Caco-2 (cell line): ENCODE data around the gene RPL15. TPM values are rescaled to one million over a fixed set of nuclear protein-coding genes. Genes with fewer than 3 reads are reported as not detected.
A peak's percentile ranks its signal among the peaks of the same experiment; 100 is the strongest.

Experiments
- BruUV-seq: library from RNA; stranded (reverse); fragments of 400-500 nt; replicated peaks from 2 replicates; lab custom pipeline; 2021; lab: Mats Ljungman, UMichigan
- CTCF ChIA-PET: fragments of 300-600 bp; sonication (Branson Sonifier 250); formaldehyde crosslinking; loops from one replicate; lab custom pipeline; 2022; ENCODE audit warnings: antibody characterized with exemption; lab: Charles Lee
- POLR2A ChIA-PET: fragments of 300-600 bp; sonication (Branson Sonifier 250); formaldehyde crosslinking; loops from one replicate; lab custom pipeline; 2022; ENCODE audit warnings: antibody characterized with exemption; lab: Charles Lee
- DNase-seq, 2 experiments: peaks; one replicate each; pipeline versions ENCODE4 v3.0.0 to v3.0.0-alpha.2; 2020 to 2022
- H3K27me3 ChIP-seq: replicated peaks from 2 replicates; pipeline ENCODE4 v1.6.0; 2011; ENCODE audit warnings: low read length; ENCODE audit not compliant: control insufficient read depth, insufficient read depth
- H3K36me3 ChIP-seq: 2 replicates; pipeline ENCODE4 v1.5.1; 2011; ENCODE audit warnings: low read length; ENCODE audit not compliant: control insufficient read depth, insufficient read depth
- H3K4me1 ChIP-seq: fragments of 250-450 bp; sonication (Bioruptor Pico); 2 replicates; pipeline ENCODE4 v1.5.1; 2020; ENCODE audit warnings: mild to moderate bottlenecking
- H3K4me3 ChIP-seq: 2 replicates; pipeline ENCODE4 v1.5.1; 2011; ENCODE audit warnings: low read depth, mild to moderate bottlenecking, control low read depth, low read length
- H3K9me3 ChIP-seq: fragments of 250-450 bp; sonication (Bioruptor Pico); 2 replicates; pipeline ENCODE4 v1.5.1; 2020; ENCODE audit warnings: mild to moderate bottlenecking, moderate library complexity
- H3K27ac Mint-ChIP-seq: one replicate; pipeline ENCODE4 v1.8.0; 2022; ENCODE audit warnings: mixed read lengths; ENCODE audit not compliant: unreplicated experiment
- H3K27me3 Mint-ChIP-seq: one replicate; pipeline ENCODE4 v1.8.0; 2022; ENCODE audit warnings: mixed read lengths; ENCODE audit not compliant: insufficient read depth, unreplicated experiment
- H3K36me3 Mint-ChIP-seq: one replicate; pipeline ENCODE4 v1.8.0; 2022; ENCODE audit warnings: mild to moderate bottlenecking, mixed read lengths; ENCODE audit not compliant: insufficient read depth, unreplicated experiment
- H3K4me1 Mint-ChIP-seq: one replicate; pipeline ENCODE4 v1.8.0; 2022; ENCODE audit warnings: low read depth, mixed read lengths; ENCODE audit not compliant: unreplicated experiment
- H3K4me3 Mint-ChIP-seq: one replicate; pipeline ENCODE4 v1.8.0; 2022; ENCODE audit warnings: mild to moderate bottlenecking, moderate library complexity, mixed read lengths; ENCODE audit not compliant: unreplicated experiment
- H3K9me3 Mint-ChIP-seq: one replicate; pipeline ENCODE4 v1.8.0; 2022; ENCODE audit warnings: mixed read lengths; ENCODE audit not compliant: unreplicated experiment
- CTCF ChIP-seq, 2 experiments: fragments of 200-600 bp in 1 of 2; IDR thresholded peaks; 1 replicate in 1 of 2; 2 replicates in 1 of 2; pipeline versions ENCODE4 v1.5.1 to v1.8.0; 2011 to 2022; ENCODE audit warnings: antibody characterized with exemption in 1 of 2, control low read depth in 1 of 2, inconsistent platforms in 1 of 2, low read depth in 1 of 2, low read length in 1 of 2, mild to moderate bottlenecking in 1 of 2, moderate library complexity in 1 of 2; ENCODE audit not compliant: insufficient read depth in 1 of 2, severe bottlenecking in 1 of 2, unreplicated experiment in 1 of 2
- intact Hi-C: fragments of 100-400 bp; cut with micrococcal nuclease; formaldehyde crosslinking; loops from one replicate; pipeline ENCODE4 v1.10.0; 2022; ENCODE audit not compliant: unreplicated experiment
- total RNA-seq: library from RNA; stranded (reverse); gene quantifications from 2 replicates; pipeline ENCODE4 v1.2.3, GENCODE V29; 2022

The RPL15 gene
- total RNA-seq, 1 experiment from 2014 or later, result 1,698 TPM

- peaks cover 12% of the 10 kb centered on the region for H3K4me1 Mint-ChIP-seq
- H3K27ac Mint-ChIP-seq, result no peak overlapping the region
- Histone ChIP-seq H3K36me3 (no peaks in the 10 kb centered on the region), H3K4me1 (peaks cover 14% of the 10 kb centered on the region), H3K27me3 (no peaks in the 10 kb centered on the region), H3K4me3 (no peak overlapping the region), H3K9me3 (no peaks in the 10 kb centered on the region)
- POLR2A ChIA-PET, result no interaction called here
- H3K36me3 Mint-ChIP-seq, result peaks cover 27% of the 10 kb centered on the region
- DNase-seq, result no peak
- no TSS peak for BruUV-seq
- H3K27me3 Mint-ChIP-seq, result no peaks in the 10 kb centered on the region
- H3K9me3 Mint-ChIP-seq, result no peaks in the 10 kb centered on the region
- no peak for TF ChIP-seq CTCF (IDR thresholded peaks at IDR 0.05; ENCODE audit: insufficient read depth in 1 of 2, low read depth in 1 of 2, low read length in 1 of 2, severe bottlenecking in 1 of 2, unreplicated experiment in 1 of 2)
- CTCF ChIA-PET, result no interaction called here
- H3K4me3 Mint-ChIP-seq, result no peak overlapping the region
- intact Hi-C loops, result no loop called here
Measured at GRCh38 chr3:23913182-23913581, 3.8 kb upstream of the RPL15 start.

DNA sequence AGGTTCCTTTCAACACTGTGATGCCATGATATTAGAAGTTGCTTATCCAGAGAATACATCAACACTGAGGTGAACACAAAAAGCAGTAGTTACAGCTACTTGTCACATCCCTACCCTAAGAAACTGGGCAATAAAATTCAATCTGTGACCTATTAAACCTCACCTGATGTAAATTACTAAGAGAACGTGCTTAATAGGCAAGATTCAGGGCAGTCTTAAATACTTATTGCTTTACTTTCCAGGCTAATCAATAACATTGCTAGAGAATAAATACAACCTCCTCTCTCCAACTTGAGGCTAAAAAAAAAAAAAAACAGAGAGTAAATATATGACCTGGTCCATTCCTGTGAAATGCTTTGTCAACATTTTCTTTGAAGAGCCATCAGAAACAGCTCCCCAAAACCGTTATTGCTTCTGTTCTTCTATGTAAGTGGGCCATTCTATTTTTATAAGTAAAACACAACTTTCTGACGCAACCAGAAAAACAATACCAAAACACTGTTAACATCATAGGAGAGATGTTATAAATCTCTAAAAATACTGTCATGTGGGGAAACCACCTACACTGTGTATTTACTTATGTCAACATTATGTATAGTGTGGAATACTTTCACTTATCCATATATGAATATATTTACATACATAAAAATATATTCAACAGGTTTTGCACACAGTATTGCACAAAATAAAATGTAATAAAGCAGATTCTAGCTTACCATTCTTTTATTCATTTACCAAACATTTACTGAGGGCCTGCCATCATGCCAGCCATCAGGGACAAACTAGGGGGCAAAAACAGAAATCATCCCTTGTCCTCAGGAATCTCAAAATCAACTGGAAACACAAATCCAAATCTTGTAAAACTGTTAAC is 2.8 kb upstream of the RPL15 start:
- H3K9me3 ChIP-seq, result no peaks in the 10 kb centered on the region
- no peak overlapping the region for H3K4me3 ChIP-seq
- H3K36me3 Mint-ChIP-seq, result peaks cover 36% of the 10 kb centered on the region
- ChIA-PET POLR2A (no interaction called here), CTCF (no interaction called here)
- intact Hi-C loops, result no loop called here
- H3K4me1 ChIP-seq, result peaks cover 17% of the 10 kb centered on the region
- no peak overlapping the region for H3K4me3 Mint-ChIP-seq
- no peaks in the 10 kb centered on the region; the same call in none of the 2 replicates for H3K36me3 ChIP-seq
- TF ChIP-seq CTCF (IDR thresholded peaks at IDR 0.05; ENCODE audit: insufficient read depth in 1 of 2, low read depth in 1 of 2, low read length in 1 of 2, severe bottlenecking in 1 of 2, unreplicated experiment in 1 of 2), result no peak
- no peaks in the 10 kb centered on the region for H3K9me3 Mint-ChIP-seq
- H3K27me3 Mint-ChIP-seq, result no peaks in the 10 kb centered on the region
- no peak overlapping the region for H3K27ac Mint-ChIP-seq
- H3K27me3 ChIP-seq, result no peaks in the 10 kb centered on the region
- BruUV-seq, result no TSS peak
- DNase-seq, result no peak
- peaks cover 12% of the 10 kb centered on the region for H3K4me1 Mint-ChIP-seq

GRCh38 chr3:23915537-23916108 is 1.3 kb upstream of the RPL15 start:
- H3K4me3 Mint-ChIP-seq, result peak overlapping the region; percentile 70
- no peaks in the 10 kb centered on the region for H3K27me3 Mint-ChIP-seq
- Histone ChIP-seq H3K4me1 (peaks cover 25% of the 10 kb centered on the region), H3K9me3 (no peaks in the 10 kb centered on the region), H3K27me3 (no peaks in the 10 kb centered on the region), H3K4me3 (peak overlapping the region; percentile 92), H3K36me3 (peaks cover 2% of the 10 kb centered on the region)
- H3K36me3 Mint-ChIP-seq, result peaks cover 47% of the 10 kb centered on the region
- H3K4me1 Mint-ChIP-seq, result peaks cover 12% of the 10 kb centered on the region
- peak overlapping the region; percentile 16 for H3K27ac Mint-ChIP-seq
- no peak for TF ChIP-seq CTCF (IDR thresholded peaks at IDR 0.05; ENCODE audit: insufficient read depth in 1 of 2, low read depth in 1 of 2, low read length in 1 of 2, severe bottlenecking in 1 of 2, unreplicated experiment in 1 of 2)
- no peak for DNase-seq
- CTCF ChIA-PET, result no interaction called here
- intact Hi-C loops, result loop anchor here (2.0 kb wide), 1 partner anchor 15 kb away; no protein-coding TSS in a partner anchor
- POLR2A ChIA-PET, result interaction anchor here (1.4 kb wide), 1 partner anchor 12 kb away, joined by 13 read pairs; no protein-coding TSS in a partner anchor
- BruUV-seq, result no TSS peak
- H3K9me3 Mint-ChIP-seq, result no peaks in the 10 kb centered on the region
